Left colon (tissue), 2 donors: ENCODE results near the gene BAX. TPM values are rescaled to one million over a fixed set of nuclear protein-coding genes. Genes with fewer than 3 reads are reported as not detected.
"Not testable (repeated sequence)": the region's sequence is repeated elsewhere in the genome, so short reads cannot be mapped to it uniquely, and the experiment has no call there.

Experiments used
- ATAC-seq: fragments of 200-7000 bp; cut with Tn5 transposase; one replicate; pipeline ENCODE4 v1.9.1; 2020; ENCODE audit warnings: mild to moderate bottlenecking, moderate library complexity
- DNase-seq, 2 donors: peaks; one replicate each; pipeline ENCODE4 v3.0.0-alpha.2; 2020
- intact Hi-C, 2 donors: fragments of 100-400 bp; cut with DNase I in 1 of 2; cut with micrococcal nuclease in 1 of 2; formaldehyde crosslinking; loops; one replicate each; pipeline versions ENCODE4 v1.11.2 to v1.14.0; 2022; cut with DNase I, micrococcal nuclease
- long read RNA-seq: library from polyadenylated mRNA; unstranded; transcript quantifications from one replicate; pipeline ENCODE4 v2.0.0, GENCODE V29; 2021
- total RNA-seq, 2 donors: library from RNA; stranded (reverse); fragmentation: NEBNext Ultra II Directional; extraction: Animal tissue kit (Norgen Biotek cat#: 25700); gene quantifications; one replicate each; pipeline ENCODE4 v1.2.1, GENCODE V29; 2021
- donor health status: DM: no; HTN: no; CAD: no.
- donor health status: DM: yes; HTN: yes; CAD: no.

The BAX gene
- total RNA-seq = 100 to 1,000 TPM; 128 to 174 TPM
- long read RNA-seq, transcript BAX-202 (6 exons, 793 nt) = major isoform, 10 of 12 reads
- long read RNA-seq, partial matches to known transcripts = 0 of 12 reads
- long read RNA-seq, other reads (novel, unspliced or antisense) = 1 of 12 reads

DNA sequence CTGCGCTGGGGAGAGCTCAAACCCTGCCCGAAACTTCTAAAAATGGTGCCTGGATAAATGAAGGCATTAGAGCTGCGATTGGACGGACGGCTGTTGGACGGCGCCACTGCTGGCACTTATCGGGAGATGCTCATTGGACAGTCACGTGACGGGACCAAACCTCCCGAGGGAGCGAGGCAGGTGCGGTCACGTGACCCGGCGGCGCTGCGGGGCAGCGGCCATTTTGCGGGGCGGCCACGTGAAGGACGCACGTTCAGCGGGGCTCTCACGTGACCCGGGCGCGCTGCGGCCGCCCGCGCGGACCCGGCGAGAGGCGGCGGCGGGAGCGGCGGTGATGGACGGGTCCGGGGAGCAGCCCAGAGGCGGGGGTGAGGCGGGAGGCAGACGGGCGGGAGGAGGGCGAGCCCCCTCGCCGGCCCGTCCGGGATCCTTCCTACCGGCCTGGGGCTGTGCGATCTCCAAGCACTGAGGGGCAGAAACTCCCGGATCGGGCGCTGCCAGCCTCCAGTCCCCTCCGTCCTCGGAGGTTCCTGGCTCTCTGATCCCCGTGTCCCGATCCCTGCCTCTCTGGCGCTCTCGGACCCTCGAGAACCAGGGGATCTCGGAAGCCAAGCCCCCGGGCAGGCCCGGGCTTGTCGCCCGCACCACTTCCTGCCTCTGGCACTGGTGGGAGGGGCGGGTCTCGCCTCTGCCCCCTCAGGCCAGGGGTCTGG, at the start of gene BAX:
Gene BAX, plus strand, starts transcription at position 281 of the 713 bp plus-strand sequence. Its CDS starts 54 bp downstream, at position 335.
- ATAC-seq = peak; percentile 85
- peak; percentile 98 for DNase-seq
- intact Hi-C loops = no loop called here

DNA sequence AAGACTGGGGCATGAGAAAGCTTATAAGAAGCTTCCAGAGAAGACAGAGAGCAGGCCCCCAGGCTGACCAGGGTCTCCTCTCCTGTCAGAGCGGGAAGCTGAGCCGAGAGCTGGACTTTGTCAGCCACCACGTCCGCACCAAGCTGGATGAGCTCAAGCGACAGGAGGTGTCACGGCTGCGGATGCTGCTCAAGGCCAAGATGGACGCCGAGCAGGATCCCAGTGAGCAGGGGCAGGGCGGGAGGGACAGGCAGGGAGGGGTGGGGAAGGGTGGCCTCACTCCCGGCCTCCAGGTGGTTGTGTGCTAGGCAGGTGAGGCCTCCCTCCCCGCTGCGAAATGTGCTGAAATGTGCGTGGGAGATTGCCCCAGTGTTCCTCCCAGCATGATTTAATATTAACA, 49.0 kb upstream of the BAX start:
- ATAC-seq (no peak), DNase-seq (no peak)
- intact Hi-C loops = no loop called here

DNA sequence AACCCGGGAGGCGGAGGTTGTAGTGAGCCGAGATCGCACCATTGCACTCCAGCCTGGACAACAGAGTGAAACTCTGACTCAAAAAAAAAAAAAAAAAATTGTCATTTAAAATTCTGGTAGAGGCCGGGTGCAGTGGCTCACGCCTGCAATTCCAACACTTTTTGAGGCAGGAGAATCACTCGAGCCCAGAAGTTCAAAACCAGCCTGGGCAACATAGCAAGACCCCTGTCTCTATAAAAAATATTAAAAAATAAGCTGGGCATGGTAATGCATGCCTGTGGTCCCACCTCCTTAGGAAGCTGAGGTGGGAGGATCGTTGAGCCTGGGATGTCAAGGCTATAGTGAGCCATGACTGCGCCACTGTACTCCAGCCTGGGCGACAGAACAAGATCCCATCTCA, 48.4 kb upstream of the BAX start:
- intact Hi-C loops = no loop called here
- no peak for DNase-seq
- no peak for ATAC-seq

DNA sequence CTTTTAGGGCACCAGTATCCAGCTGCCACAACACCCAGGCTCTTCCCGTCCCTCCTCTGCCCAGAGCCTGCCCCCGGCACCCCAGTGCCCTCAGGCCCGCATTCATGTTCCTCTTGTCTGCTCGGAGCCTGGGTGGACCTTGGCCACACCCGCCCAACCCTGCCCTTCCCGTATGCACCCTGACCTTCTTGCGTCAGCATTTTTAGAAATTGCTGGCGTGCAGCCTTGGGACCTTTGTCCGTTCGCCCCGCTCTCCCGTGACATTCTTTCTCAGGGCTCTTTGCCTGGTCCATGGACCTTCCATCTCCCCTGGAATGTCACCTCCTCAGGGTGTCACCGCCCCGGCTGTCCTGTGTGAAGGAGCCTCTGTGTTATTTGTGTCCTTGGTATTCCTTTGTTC, 47.0 kb upstream of the BAX start:
- intact Hi-C loops = no loop called here
- DNase-seq = peak; percentile 56 to 59

DNA sequence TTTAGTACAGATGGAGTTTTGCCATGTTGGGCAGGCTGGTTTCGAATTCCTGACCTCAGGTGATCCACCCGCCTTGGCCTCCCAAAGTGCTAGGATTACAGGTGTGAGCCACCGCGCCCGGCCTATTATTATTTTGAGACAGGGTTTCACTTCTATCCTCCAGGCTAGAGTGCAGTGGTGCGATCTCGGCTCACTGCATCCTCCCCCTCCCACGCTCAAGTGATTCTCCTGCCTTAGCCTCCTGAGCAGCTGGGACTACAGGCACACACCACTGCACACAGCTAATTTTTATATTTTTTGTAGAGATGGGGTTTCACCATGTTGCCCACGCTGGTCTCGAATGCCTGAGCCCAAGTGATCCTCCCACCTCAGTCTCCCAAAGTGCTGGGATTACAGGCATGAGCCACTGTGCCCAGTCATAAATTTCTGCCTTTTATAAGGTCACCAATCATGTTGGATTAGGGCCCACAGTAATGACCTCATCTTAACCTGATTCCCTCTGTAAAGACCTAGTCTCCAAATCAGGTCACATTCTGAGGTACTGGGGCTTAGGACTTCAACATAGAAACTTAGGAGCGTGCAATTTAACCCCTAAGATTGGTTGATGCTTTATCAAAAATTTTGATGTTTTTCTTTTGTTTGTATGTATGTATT, 45.1 kb upstream of the BAX start:
- ATAC-seq, DNase-seq, intact Hi-C loops: not testable (repeated sequence)

More for the DNA sequence above, 47.0 kb upstream of the BAX start:
- ATAC-seq = peak; percentile 93

DNA sequence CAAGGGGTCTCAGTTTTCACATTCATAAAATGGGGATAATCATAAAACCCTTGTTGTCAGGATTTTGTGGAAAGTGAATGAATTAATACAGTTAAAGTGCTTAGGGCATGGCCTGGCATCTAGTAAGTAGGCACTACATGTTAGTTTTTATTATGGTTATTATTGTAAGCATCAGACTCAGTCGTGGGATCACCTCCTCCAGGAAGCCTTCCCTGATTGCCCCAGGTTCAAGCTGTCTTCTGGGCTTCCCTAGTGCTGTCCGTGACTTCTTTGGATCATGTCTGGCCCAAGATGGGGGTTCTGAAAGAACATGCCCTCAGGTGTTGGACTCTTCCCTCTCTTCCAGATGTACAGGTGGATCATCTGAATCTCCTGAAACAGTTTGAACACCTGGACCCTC, 43.9 kb upstream of the BAX start:
- no peak for DNase-seq
- intact Hi-C loops = no loop called here
- no peak for ATAC-seq

DNA sequence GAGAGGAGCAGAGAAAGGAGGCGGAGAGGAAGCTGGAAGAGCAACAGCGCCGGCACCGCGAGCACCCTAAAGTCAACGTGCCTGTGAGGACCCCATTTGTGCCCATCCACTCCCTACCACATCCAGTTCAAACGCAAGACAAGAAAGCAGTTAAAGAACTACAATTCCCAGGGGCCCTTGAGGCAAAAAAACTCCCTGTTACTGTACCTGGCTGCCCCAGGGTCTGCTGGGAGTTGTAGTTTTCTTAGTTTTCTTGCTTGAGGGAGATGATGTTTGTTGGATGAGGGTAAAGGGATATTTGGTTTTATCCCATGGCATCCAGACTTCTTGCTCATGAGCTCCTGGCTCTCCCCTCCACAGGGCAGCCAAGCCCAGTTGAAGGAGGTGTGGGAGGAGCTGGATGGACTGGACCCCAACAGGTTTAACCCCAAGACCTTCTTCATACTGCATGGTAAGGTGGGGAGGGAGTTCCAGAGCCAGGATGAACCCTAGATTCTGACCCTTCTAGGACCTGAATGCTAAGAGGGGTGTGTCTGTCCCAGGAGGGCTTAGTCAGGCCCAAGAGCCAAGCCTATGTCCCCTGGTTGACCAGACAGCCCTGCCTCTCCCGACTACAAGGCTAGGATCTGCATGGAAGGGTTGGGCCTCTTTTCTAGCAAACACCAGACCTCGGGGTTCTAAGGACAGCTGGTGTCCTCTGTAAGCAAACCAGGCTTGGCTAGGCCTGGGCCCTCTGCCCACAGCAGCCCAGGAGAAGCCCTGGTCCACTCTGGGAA, 41.4 kb upstream of the BAX start:
- DNase-seq (no peak), ATAC-seq (peak; percentile 28)
- intact Hi-C loops = no loop called here

DNA sequence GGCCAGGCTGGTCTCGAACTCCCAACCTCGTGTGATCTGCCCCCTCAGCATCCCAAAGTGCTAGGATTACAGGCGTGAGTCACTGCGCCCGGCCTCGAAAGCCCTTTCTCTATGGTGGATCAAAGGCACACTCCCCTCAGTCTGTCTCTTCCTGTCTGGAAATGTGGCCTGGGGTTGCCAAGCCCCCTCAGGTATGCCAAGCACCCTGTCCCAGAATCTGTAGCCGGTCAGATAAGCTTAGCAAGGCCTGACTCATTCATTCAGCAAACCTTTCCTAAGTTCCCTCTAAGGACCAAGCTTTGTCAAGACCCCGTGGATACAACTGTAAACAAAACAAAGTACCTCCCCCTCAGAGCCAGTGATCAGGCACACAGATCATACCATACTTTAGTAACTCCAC, 40.5 kb upstream of the BAX start:
- intact Hi-C loops = no loop called here
- DNase-seq (no peak), ATAC-seq (no peak)

DNA sequence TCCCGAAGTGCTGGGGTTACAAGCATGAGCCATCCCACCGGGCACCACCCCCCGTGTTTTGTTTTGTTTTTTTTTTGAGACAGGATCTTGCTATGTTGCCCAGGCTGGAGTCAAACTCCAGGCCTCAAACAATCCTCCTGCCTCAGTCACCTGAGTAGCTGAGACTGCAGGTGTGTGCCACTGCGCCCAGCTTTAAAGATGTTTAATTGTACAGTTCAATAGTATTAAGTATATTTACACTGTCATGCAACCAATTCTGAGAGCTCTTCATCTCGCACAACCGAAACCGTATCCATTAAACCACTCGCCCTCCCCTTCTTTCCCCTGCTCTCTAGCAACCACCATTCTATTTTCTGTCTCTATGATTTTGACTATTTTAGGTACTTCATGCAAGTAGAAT, 38.9 kb upstream of the BAX start:
- intact Hi-C loops = no loop called here
- ATAC-seq = no peak
- DNase-seq = no peak

DNA sequence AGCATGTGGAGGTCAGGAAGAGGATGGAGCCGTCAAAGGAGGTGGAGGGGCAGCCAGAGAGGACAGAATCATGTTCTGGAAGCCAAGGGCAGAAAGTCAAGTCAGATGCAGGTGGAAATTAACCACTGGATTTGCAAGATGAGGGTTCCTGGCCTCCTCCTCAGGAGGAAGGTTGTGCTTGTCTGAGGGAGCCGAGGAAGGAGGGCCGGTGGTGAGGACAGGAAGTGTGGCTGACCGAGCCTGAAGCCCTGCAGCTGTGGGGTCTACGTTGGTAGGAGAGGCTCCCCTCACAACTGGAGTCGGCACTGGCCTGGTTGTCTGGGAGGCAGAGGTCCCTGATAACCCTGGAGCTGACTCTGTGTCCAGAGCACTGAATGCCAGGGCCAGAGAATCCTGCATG, 36.6 kb upstream of the BAX start:
- no peak for DNase-seq
- intact Hi-C loops = no loop called here
- ATAC-seq = no peak

DNA sequence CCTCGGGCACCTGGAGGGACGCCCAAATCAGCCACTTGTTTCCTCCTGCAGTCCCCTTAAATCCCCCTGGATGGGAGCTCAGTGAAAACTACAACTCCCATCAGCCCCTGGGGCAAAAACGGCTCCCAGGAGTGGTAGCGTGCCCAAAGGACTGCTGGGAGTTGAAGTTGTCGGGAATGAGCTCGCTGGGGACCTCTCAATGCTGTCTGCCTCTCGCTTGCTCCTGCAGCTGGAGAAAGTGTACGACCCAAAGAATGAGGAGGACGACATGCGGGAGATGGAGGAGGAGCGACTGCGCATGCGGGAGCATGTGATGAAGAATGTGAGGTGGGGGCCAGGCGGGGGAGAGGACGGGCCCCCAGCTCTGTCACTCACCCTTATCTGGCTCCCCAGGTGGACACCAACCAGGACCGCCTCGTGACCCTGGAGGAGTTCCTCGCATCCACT, 35.9 kb upstream of the BAX start:
- DNase-seq = no peak
- peak; percentile 40 for ATAC-seq
- intact Hi-C loops = no loop called here

DNA sequence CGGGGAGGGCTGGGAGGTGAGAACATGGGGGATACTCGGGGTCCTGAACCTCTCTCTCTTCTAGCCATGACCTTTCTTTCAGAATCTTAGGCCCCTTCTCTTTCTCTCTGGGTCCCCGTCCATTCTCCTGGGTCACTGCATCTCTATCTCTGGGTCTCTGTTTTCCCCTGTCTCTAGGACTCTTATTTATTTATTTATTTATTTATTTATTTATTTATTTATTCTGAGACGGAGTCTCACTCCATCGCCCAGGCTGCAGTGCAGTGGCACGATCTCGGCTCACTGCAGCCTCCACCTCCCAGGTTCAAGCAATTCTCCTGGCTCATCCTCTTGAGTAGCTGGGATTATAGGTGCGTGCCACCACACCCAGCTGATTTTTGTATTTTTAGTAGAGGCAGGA, 35.4 kb upstream of the BAX start:
- DNase-seq, ATAC-seq, intact Hi-C loops: not testable (repeated sequence)

DNA sequence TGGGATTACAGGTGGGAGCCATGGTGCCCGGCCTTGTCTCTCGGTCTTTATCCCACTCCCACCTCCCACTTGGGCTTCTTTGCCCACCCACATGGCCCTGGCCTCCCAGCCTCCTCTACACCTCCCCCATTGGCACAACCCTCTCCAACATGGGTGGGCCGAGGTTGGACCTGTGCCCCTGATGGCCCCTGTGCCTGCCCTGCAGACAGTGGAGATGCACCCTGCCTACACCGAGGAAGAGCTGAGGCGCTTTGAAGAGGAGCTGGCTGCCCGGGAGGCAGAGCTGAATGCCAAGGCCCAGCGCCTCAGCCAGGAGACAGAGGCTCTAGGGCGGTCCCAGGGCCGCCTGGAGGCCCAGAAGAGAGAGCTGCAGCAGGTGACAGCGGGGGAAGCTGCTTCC, 33.7 kb upstream of the BAX start:
- ATAC-seq (no peak), DNase-seq (no peak)
- intact Hi-C loops = no loop called here

DNA sequence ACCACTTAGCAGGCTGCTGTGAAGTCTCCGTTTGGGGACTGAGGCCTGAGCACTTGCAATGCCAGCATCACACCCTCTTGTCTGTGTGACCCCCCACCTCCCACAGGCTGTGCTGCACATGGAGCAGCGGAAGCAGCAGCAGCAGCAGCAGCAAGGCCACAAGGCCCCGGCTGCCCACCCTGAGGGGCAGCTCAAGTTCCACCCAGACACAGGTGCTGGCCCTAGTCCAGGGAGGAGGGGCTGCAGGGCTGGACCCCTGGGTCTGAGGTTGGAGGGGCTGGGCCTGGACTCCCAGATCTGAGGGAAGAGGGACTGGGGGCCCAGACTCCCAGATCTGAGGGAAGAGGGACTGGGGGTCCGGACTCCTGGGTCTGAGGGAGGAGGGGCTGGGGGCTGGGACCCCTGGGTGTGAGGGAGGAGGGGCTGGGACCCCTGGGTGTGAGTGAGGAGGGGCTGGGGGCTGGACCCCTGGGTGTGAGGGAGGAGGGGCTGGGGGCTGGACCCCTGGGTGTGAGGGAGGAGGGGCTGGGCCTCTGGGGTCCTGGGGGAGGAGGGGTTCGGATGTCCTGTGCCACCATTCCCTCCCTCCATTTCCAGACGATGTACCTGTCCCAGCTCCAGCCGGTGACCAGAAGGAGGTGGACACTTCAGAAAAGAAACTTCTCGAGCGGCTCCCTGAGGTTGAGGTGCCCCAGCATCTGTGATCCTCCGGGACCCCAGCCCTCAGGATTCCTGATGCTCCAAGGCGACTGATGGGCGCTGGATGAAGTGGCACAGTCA, 32.8 kb upstream of the BAX start:
- intact Hi-C loops = no loop called here

DNA sequence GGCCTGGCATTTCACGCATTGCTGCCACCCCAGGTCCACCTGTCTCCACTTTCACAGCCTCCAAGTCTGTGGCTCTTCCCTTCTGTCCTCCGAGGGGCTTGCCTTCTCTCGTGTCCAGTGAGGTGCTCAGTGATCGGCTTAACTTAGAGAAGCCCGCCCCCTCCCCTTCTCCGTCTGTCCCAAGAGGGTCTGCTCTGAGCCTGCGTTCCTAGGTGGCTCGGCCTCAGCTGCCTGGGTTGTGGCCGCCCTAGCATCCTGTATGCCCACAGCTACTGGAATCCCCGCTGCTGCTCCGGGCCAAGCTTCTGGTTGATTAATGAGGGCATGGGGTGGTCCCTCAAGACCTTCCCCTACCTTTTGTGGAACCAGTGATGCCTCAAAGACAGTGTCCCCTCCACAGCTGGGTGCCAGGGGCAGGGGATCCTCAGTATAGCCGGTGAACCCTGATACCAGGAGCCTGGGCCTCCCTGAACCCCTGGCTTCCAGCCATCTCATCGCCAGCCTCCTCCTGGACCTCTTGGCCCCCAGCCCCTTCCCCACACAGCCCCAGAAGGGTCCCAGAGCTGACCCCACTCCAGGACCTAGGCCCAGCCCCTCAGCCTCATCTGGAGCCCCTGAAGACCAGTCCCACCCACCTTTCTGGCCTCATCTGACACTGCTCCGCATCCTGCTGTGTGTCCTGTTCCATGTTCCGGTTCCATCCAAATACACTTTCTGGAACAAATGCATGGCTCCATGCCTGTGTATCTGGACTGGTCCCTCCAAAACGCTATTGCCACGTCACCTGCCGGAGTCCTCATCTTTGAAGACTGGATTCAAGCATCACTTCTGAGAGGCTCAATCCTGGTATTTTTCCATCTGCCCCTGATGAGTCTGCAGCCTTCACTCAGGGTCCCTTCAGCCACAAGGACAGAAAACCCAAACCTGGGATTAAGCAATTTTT, 31.9 kb upstream of the BAX start:
- intact Hi-C loops = no loop called here
- ATAC-seq (no peak), DNase-seq (no peak)

More for the DNA sequence above, 32.8 kb upstream of the BAX start:
- DNase-seq (no peak), ATAC-seq (no peak)

DNA sequence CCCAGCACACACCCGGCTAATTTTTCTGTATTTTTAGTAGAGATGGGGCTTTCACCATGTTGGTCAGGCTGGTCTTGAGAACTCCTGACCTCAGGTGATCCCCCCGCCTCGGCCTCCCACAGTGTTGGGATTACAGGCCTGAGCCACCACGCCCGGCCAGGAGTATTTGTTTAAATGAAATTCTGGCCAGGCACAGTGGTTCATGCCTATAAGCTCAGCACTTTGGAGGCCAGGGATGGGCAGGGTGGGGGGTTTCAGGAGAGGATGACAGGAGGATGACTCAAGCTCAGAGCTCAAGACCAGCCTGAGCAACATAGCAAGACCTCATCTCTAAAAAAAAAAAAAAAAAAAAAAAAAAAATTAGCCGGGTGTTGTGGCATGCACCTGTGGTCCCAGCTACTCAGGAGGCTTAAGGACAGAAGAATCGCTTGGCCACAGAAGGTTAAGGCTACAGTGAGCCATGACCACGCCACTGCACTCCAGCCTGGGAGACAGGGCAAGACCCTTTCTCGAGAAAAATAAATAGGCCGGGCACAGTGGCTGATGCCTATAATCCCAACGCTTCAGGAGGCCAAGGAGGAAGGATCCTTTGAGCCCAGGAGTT, 29.3 kb upstream of the BAX start:
- ATAC-seq (peak; percentile 24), DNase-seq (no peak)
- intact Hi-C loops = no loop called here

DNA sequence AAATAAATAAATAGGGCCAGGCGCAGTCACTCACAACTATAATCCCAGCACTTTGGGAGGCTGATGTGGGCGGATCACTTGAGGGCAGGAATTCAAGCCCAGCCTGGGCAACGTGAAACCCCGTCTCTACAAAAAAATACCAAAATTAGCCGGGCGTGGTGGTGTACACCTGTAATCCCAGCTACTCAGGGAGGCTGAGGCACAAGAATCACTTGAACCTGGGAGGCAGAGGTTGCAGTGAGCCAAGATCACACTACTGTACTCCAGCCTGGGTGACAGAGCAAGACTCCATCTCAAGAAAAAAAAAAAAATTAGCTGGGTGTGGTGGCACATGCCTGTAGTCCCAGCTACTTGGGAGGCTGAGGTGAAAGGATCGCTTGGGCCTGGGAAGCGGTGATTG, 28.8 kb upstream of the BAX start:
- DNase-seq, intact Hi-C loops: not testable (repeated sequence)
- ATAC-seq = peak; percentile 22
